K562 (cell line): ENCODE data around the gene PRRC2B. TPM values are rescaled to one million over a fixed set of nuclear protein-coding genes. Genes with fewer than 3 reads are reported as not detected.
"Not testable (repeated sequence)": the region's sequence is repeated elsewhere in the genome, so short reads cannot be mapped to it uniquely, and the experiment has no call there.

ENCODE experiments used
- ATAC-seq: fragments of 200-7000 bp; cut with Tn5 transposase; 3 replicates; pipeline ENCODE4 v1.9.1; 2020; ENCODE audit warnings: moderate library complexity
- BruUV-seq: library from RNA; stranded (reverse); fragments of 400-500 nt; replicated peaks from 2 replicates; lab custom pipeline; 2021; lab: Mats Ljungman, UMichigan
- CTCF ChIA-PET: fragments of 300-600 bp; formaldehyde crosslinking; extraction: SDS; loops from one replicate; lab custom pipeline; 2021; ENCODE audit warnings: low intra/inter-chr PET ratio; lab: Yijun Ruan, JAX
- POLR2A ChIA-PET: fragments of 300-600, 350-650 bp; sonication (Branson Sonifier 250); formaldehyde crosslinking; extraction: SDS; loops from one replicate; lab custom pipeline; 2021; ENCODE audit warnings: antibody characterized with exemption, inconsistent platforms; lab: Yijun Ruan, JAX
- DNase-seq, 4 experiments: peaks; one replicate each; pipeline versions ENCODE4 v3.0.0 to v3.0.0-alpha.2; 2011 to 2018; ENCODE audit warnings: low spot score in 3 of 4, mixed read lengths in 3 of 4; ENCODE audit errors: extremely low read depth in 1 of 4
- FAIRE-seq: peaks from 2 replicates; lab custom pipeline; 2011; peaks lifted over from hg19 to GRCh38; lab: Jason Lieb, UNC
- H2AFZ ChIP-seq: 2 replicates; pipeline ENCODE4 v1.6.0; 2011; ENCODE audit warnings: low read depth, low read length, control low read depth, inconsistent platforms
- H3K27ac ChIP-seq: fragments of 200-600 bp; 3 replicates; pipeline ENCODE4 v1.8.0; 2011; ENCODE audit warnings: low read depth, mild to moderate bottlenecking, control low read depth, inconsistent platforms, low read length, moderate library complexity, mixed read lengths; ENCODE audit errors: extremely low read depth
- H3K27me3 ChIP-seq, 2 experiments: fragments of 300-600 bp in 1 of 2; 2 replicates in 1 of 2; 3 replicates in 1 of 2; pipeline versions ENCODE4 v1.6.0 to v1.8.0; 2011; ENCODE audit warnings: inconsistent platforms in 2 of 2, low read length in 2 of 2, mild to moderate bottlenecking in 1 of 2, mixed read lengths in 1 of 2, moderate library complexity in 1 of 2; ENCODE audit not compliant: control insufficient read depth in 2 of 2, insufficient read depth in 2 of 2
- H3K36me3 ChIP-seq: fragments of 300-600 bp; 3 replicates; pipeline ENCODE4 v1.8.0; 2011; ENCODE audit warnings: mild to moderate bottlenecking, low read length, inconsistent platforms; ENCODE audit not compliant: control insufficient read depth, insufficient read depth
- H3K4me1 ChIP-seq, 2 experiments: fragments of 200-600 bp in 1 of 2; replicated peaks in 1 of 2; 2 replicates in 1 of 2; 3 replicates in 1 of 2; pipeline versions ENCODE4 v1.5.1 to v1.8.0; 2011; ENCODE audit warnings: inconsistent platforms in 2 of 2, low read length in 2 of 2, mild to moderate bottlenecking in 1 of 2, mixed read lengths in 1 of 2, moderate library complexity in 1 of 2; ENCODE audit not compliant: control insufficient read depth in 2 of 2, insufficient read depth in 2 of 2
- H3K4me2 ChIP-seq: 2 replicates; pipeline ENCODE4 v1.6.1; 2011; ENCODE audit warnings: low read length, control low read depth, inconsistent platforms, mixed read lengths; ENCODE audit not compliant: insufficient read depth
- H3K4me3 ChIP-seq: fragments of 200-600 bp; sonication (generic), shearing (Covaris generic); 2 replicates; pipeline ENCODE4 v1.5.1; 2016; ENCODE audit warnings: control low read depth, inconsistent platforms
- H3K79me2 ChIP-seq: fragments of 200-600 bp; 3 replicates; pipeline ENCODE4 v1.8.0; 2011; ENCODE audit warnings: low read length, inconsistent platforms; ENCODE audit not compliant: control insufficient read depth, insufficient read depth
- H3K9ac ChIP-seq, 2 experiments: 2 replicates each; pipeline versions ENCODE4 v1.6.0 to v1.6.1; 2011; ENCODE audit warnings: low read depth in 2 of 2, low read length in 2 of 2, control low read depth in 1 of 2, inconsistent platforms in 1 of 2, mild to moderate bottlenecking in 1 of 2, mixed read lengths in 1 of 2; ENCODE audit not compliant: insufficient read depth in 1 of 2
- H3K9me1 ChIP-seq: one replicate; pipeline ENCODE4 v1.6.0; 2011; ENCODE audit warnings: inconsistent platforms, mild to moderate bottlenecking, low read length, moderate library complexity; ENCODE audit not compliant: control insufficient read depth, insufficient read depth
- H3K9me3 ChIP-seq: replicated peaks from 2 replicates; pipeline ENCODE4 v1.5.1; 2011; ENCODE audit warnings: low read depth, low read length, inconsistent platforms; ENCODE audit not compliant: control insufficient read depth, insufficient read depth
- H4K20me1 ChIP-seq: replicated peaks from 2 replicates; pipeline ENCODE4 v1.6.1; 2011; ENCODE audit warnings: low read length, inconsistent platforms, mixed read lengths; ENCODE audit not compliant: control insufficient read depth, insufficient read depth
- ELF1 ChIP-seq: fragments of 200-800 bp; sonication (Bioruptor generic); IDR thresholded peaks from 2 replicates; pipeline ENCODE4 v1.6.1; 2016; ENCODE audit warnings: missing genetic modification characterization, missing compliant biosample characterization
- ETV6 ChIP-seq, 3 experiments: fragments of 150-350 bp in 1 of 3; sonication (generic) in 1 of 3; formaldehyde crosslinking in 1 of 3; IDR thresholded peaks; 2 replicates each; pipeline versions ENCODE4 v1.6.1 to v1.8.0; 2014 to 2022; ENCODE audit warnings: borderline replicate concordance in 2 of 3, low read depth in 2 of 3, antibody characterized with exemption in 1 of 3, low read length in 1 of 3, mild to moderate bottlenecking in 1 of 3, missing genetic modification reagents in 1 of 3
- FOXK1 ChIP-seq: sonication (generic); formaldehyde crosslinking; IDR thresholded peaks from 2 replicates; pipeline ENCODE4 v1.8.0; 2022; ENCODE audit warnings: missing genetic modification reagents, mild to moderate bottlenecking, borderline replicate concordance
- IRF2 ChIP-seq: sonication (generic); formaldehyde crosslinking; IDR thresholded peaks from 2 replicates; pipeline ENCODE4 v1.8.1; 2022; ENCODE audit warnings: mild to moderate bottlenecking, missing genetic modification reagents
- SPI1 ChIP-seq: IDR thresholded peaks from 2 replicates; pipeline ENCODE4 v1.6.1; 2011; ENCODE audit warnings: low read depth, low read length, control low read depth, borderline replicate concordance
- ZNF224 ChIP-seq: sonication (generic); formaldehyde crosslinking; IDR thresholded peaks from 2 replicates; pipeline ENCODE4 v1.8.0; 2022; ENCODE audit warnings: mild to moderate bottlenecking, missing genetic modification reagents
- ZNF232 ChIP-seq: sonication (generic); formaldehyde crosslinking; IDR thresholded peaks from 2 replicates; pipeline ENCODE4 v1.8.0; 2022; ENCODE audit warnings: mild to moderate bottlenecking, missing genetic modification reagents
- ZNF263 ChIP-seq: sonication (generic); formaldehyde crosslinking; IDR thresholded peaks from 2 replicates; pipeline ENCODE4 v1.8.0; 2022; ENCODE audit warnings: mild to moderate bottlenecking, missing genetic modification reagents, borderline replicate concordance
- ZNF431 ChIP-seq: sonication (generic); formaldehyde crosslinking; IDR thresholded peaks from 2 replicates; pipeline ENCODE4 v1.8.0; 2022; ENCODE audit warnings: mild to moderate bottlenecking, missing genetic modification reagents
- WGBS: fragments of 100-300 bp; shearing (Covaris generic); methylation state at CpG from one replicate; pipeline ENCODE4 v1.1.6; 2016; ENCODE audit warnings: low coverage, mixed read lengths; ENCODE audit not compliant: insufficient coverage; ENCODE audit errors: missing lambda C conversion rate; 5-methylcytosine and 5-hydroxymethylcytosine counted together
- in situ Hi-C: fragments of 300-500 bp; cut with MboI; formaldehyde crosslinking; loops from 4 replicates; pipeline ENCODE4 v1.15.0; 2018; ENCODE audit warnings: inconsistent platforms, mixed read lengths
- intact Hi-C: fragments of 100-400 bp; cut with micrococcal nuclease; formaldehyde crosslinking; loops from 2 replicates; pipeline ENCODE4 v1.14.2; 2022
- polyA plus RNA-seq, 8 experiments: library from polyadenylated mRNA; depleted of rRNA in 4 of 8; stranded (reverse) in 5 of 8; unstranded in 3 of 8; fragments of >200 nt; fragmentation: Nextera tagmentation in 2 of 8; fragmentation: Illumina TruSeq in 1 of 8; extraction: Ambion mirVana in 2 of 8; extraction: Trizol in 1 of 8; gene quantifications; 2 replicates each; pipeline versions ENCODE4 v1.2.1 to v1.2.3, GENCODE V29; 2011 to 2014; ENCODE audit warnings: inconsistent platforms in 1 of 8, missing spikeins in 1 of 8
- total RNA-seq, 7 experiments: library from RNA; depleted of rRNA in 6 of 7; stranded (reverse); fragments of >200 nt in 6 of 7; fragmentation: Illumina TruSeq in 2 of 7; extraction: Trizol in 2 of 7; gene quantifications; 2 replicates each; pipeline versions ENCODE4 v1.2.1 to v1.2.3, GENCODE V29; 2011 to 2021; ENCODE audit warnings: low replicate concordance in 1 of 7
- TF ChIP-seq, protein P1 (sequence below): sonication (generic); formaldehyde crosslinking; IDR thresholded peaks from 2 replicates; pipeline ENCODE4 v1.8.0; 2022; ENCODE audit warnings: mild to moderate bottlenecking, missing genetic modification reagents, borderline replicate concordance
- TF ChIP-seq, protein P2 (sequence below): sonication (generic); formaldehyde crosslinking; IDR thresholded peaks from 2 replicates; pipeline ENCODE4 v1.9.0; 2022; ENCODE audit warnings: mild to moderate bottlenecking, missing genetic modification reagents
- TF ChIP-seq, protein P3 (sequence below): sonication (generic); formaldehyde crosslinking; IDR thresholded peaks from 2 replicates; pipeline ENCODE4 v1.8.1; 2023; ENCODE audit warnings: mild to moderate bottlenecking, missing genetic modification reagents

The PRRC2B gene
- total and polyA plus RNA-seq, 9 of the 15 experiments (the other 6 are each of a cell fraction or from before 2014, with no cell fraction given): 0.34 to 125 (median 30.9) TPM

DNA sequence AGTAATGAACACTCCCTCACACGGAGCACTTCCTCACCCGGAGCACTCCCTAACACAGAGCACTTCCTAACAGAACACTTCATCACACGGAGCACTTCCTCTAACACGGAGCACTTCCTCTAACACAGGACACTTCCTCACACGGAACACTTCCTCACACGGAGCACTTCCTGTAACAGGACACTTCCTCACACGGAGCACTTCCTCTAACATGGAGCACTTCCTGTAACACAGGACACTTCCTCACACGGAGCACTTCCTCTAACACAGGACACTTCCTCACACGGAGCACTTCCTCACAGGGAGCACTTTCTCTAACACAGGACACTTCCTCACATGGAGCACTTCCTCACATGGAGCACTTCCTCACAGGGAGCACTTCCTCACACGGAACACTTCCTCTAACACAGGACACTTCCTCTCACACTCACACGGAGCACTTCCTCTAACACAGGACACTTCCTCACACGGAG, 121.7 kb downstream of the PRRC2B start:
- CTCF ChIA-PET, H3K4me1 ChIP-seq, H4K20me1 ChIP-seq, H3K27ac ChIP-seq, H3K79me2 ChIP-seq, H2AFZ ChIP-seq, H3K9me3 ChIP-seq, POLR2A ChIA-PET, DNase-seq, H3K4me2 ChIP-seq, H3K27me3 ChIP-seq, ATAC-seq, H3K4me3 ChIP-seq, intact Hi-C loops, H3K9me1 ChIP-seq, H3K9ac ChIP-seq, BruUV-seq: not testable (repeated sequence)
- TF ChIP-seq, protein P1, sequence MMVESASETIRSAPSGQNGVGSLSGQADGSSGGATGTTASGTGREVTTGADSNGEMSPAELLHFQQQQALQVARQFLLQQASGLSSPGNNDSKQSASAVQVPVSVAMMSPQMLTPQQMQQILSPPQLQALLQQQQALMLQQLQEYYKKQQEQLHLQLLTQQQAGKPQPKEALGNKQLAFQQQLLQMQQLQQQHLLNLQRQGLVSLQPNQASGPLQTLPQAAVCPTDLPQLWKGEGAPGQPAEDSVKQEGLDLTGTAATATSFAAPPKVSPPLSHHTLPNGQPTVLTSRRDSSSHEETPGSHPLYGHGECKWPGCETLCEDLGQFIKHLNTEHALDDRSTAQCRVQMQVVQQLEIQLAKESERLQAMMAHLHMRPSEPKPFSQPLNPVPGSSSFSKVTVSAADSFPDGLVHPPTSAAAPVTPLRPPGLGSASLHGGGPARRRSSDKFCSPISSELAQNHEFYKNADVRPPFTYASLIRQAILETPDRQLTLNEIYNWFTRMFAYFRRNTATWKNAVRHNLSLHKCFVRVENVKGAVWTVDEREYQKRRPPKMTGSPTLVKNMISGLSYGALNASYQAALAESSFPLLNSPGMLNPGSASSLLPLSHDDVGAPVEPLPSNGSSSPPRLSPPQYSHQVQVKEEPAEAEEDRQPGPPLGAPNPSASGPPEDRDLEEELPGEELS (CRISPR knock-in tag): 0 out of 2 replicates have a peak, but pooled peaks have one; percentile 62
- TF ChIP-seq, protein P2, sequence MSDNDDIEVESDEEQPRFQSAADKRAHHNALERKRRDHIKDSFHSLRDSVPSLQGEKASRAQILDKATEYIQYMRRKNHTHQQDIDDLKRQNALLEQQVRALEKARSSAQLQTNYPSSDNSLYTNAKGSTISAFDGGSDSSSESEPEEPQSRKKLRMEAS (CRISPR knock-in tag): peak; percentile 24; the same call in 1 of the 2 replicates
- TF ChIP-seq ETV6 (IDR thresholded peaks at IDR 0.05; ENCODE audit: borderline replicate concordance in 1 of 2, low read depth in 2 of 2, low read length in 1 of 2): peak; percentile 86 to 98; a peak in 3 of 4 replicates
- TF ChIP-seq ETV6 (CRISPR knock-in tag; IDR thresholded peaks at IDR 0.05; ENCODE audit: borderline replicate concordance): peak; percentile 99
- peak; percentile 1; the same call in 1 of the 2 replicates for TF ChIP-seq SPI1
- peak; percentile 65; the same call in 1 of the 2 replicates for TF ChIP-seq ZNF224 (CRISPR knock-in tag)
- TF ChIP-seq, protein P3, sequence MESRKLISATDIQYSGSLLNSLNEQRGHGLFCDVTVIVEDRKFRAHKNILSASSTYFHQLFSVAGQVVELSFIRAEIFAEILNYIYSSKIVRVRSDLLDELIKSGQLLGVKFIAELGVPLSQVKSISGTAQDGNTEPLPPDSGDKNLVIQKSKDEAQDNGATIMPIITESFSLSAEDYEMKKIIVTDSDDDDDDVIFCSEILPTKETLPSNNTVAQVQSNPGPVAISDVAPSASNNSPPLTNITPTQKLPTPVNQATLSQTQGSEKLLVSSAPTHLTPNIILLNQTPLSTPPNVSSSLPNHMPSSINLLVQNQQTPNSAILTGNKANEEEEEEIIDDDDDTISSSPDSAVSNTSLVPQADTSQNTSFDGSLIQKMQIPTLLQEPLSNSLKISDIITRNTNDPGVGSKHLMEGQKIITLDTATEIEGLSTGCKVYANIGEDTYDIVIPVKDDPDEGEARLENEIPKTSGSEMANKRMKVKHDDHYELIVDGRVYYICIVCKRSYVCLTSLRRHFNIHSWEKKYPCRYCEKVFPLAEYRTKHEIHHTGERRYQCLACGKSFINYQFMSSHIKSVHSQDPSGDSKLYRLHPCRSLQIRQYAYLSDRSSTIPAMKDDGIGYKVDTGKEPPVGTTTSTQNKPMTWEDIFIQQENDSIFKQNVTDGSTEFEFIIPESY (CRISPR knock-in tag): 0 out of 2 replicates have a peak, but pooled peaks have one; percentile 26
- 0 out of 2 replicates have a peak, but pooled peaks have one; percentile 37 for TF ChIP-seq ZNF232 (CRISPR knock-in tag)
- peak; percentile 49; the same call in 1 of the 2 replicates for TF ChIP-seq ELF1 (tag)
- TF ChIP-seq ZNF431 (CRISPR knock-in tag): peak; percentile 64; the same call in 1 of the 2 replicates
- peak; percentile 99; the same call in 1 of the 2 replicates for TF ChIP-seq ZNF263 (CRISPR knock-in tag)
- TF ChIP-seq IRF2 (CRISPR knock-in tag): peak; percentile 26; the same call in 1 of the 2 replicates
- peak; percentile 78; the same call in 1 of the 2 replicates for TF ChIP-seq FOXK1 (CRISPR knock-in tag)
- 85% methylated on average over 12 of the region's 12 CpGs for WGBS
- peak; percentile 70 for FAIRE-seq
- peaks cover 78% of the 10 kb centered on the region; the same call in 2 of the 3 replicates for H3K36me3 ChIP-seq
- in situ Hi-C loops: loop anchor here (10.0 kb wide), 1 partner anchor 229 kb away; the partner anchor contains the start of gene RAPGEF1
